GM21737 (cell line): ENCODE results near the gene SUPV3L1.

Experiments
- ATAC-seq: cut with Tn5 transposase; IDR thresholded peaks from one replicate; pipeline ENCODE4 v1.9.1; 2021; ENCODE audit warnings: mild to moderate bottlenecking, moderate library complexity; ENCODE audit not compliant: unreplicated experiment

SUPV3L1 gene

DNA sequence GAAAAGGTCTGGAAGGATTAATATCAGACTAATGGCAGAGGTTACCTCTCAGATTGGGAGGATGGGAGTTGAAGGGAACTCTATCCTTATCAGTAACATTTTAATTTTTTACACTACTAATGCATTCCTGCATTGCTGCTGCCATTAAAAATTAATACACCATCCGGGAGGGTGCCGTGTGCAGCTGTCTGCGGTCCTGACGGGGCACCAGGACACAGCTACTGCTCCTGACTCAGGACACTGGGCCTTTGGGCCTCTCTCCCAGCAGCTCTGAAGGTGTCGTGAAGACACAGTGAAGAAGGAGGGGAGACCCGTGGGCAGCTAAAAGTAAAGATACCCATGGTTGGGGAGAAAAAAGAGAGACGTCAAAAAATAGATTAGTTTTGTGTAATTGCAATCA lies 74.8 kb downstream of the SUPV3L1 start:
- ATAC-seq = no peak
